Measurements from ENCODE around the gene RHOXF1.

GRCh38 chrX:120120223-120120622 lies 4.5 kb upstream of the RHOXF1 start:
- TF ChIP-seq EP300 (IDR thresholded peaks at IDR 0.05; ENCODE audit: low read depth) = no peak
- no peak for TF ChIP-seq CTCF (IDR thresholded peaks at IDR 0.05)
